Nephron (organoid): Measurements from ENCODE around the gene UNCX.
A peak's percentile ranks its signal among the peaks of the same experiment; 100 is the strongest.
"Not testable (repeated sequence)": the region's sequence is repeated elsewhere in the genome, so short reads cannot be mapped to it uniquely, and the experiment has no call there.

Experiments used
- H3K27ac Mint-ChIP-seq, 3 experiments: 2 replicates each; pipeline ENCODE4 v1.8.0; 2020; ENCODE audit warnings: mixed read lengths in 3 of 3, mild to moderate bottlenecking in 2 of 3, moderate library complexity in 1 of 3
- H3K27me3 Mint-ChIP-seq: 2 replicates; pipeline ENCODE4 v1.8.0; 2021; ENCODE audit warnings: low read depth, mild to moderate bottlenecking, moderate library complexity, mixed read lengths
- H3K36me3 Mint-ChIP-seq: 2 replicates; pipeline ENCODE4 v1.8.0; 2020; ENCODE audit warnings: low read depth, mixed read lengths
- H3K4me1 Mint-ChIP-seq: 2 replicates; pipeline ENCODE4 v1.8.0; 2020; ENCODE audit warnings: mixed read lengths
- H3K4me3 Mint-ChIP-seq, 3 experiments: 2 replicates each; pipeline ENCODE4 v1.8.0; 2020; ENCODE audit warnings: mild to moderate bottlenecking in 3 of 3, mixed read lengths in 3 of 3, moderate library complexity in 2 of 3
- H3K9me3 Mint-ChIP-seq: 2 replicates; pipeline ENCODE4 v1.8.0; 2020; ENCODE audit warnings: mixed read lengths
- TF ChIP-seq, protein P1 (sequence below), 3 experiments: fragments of 200-600 bp; sonication (generic); IDR thresholded peaks; one replicate each; pipeline ENCODE4 v1.5.0; 2021; ENCODE audit warnings: antibody characterized with exemption in 3 of 3; ENCODE audit not compliant: unreplicated experiment in 3 of 3

UNCX gene

DNA sequence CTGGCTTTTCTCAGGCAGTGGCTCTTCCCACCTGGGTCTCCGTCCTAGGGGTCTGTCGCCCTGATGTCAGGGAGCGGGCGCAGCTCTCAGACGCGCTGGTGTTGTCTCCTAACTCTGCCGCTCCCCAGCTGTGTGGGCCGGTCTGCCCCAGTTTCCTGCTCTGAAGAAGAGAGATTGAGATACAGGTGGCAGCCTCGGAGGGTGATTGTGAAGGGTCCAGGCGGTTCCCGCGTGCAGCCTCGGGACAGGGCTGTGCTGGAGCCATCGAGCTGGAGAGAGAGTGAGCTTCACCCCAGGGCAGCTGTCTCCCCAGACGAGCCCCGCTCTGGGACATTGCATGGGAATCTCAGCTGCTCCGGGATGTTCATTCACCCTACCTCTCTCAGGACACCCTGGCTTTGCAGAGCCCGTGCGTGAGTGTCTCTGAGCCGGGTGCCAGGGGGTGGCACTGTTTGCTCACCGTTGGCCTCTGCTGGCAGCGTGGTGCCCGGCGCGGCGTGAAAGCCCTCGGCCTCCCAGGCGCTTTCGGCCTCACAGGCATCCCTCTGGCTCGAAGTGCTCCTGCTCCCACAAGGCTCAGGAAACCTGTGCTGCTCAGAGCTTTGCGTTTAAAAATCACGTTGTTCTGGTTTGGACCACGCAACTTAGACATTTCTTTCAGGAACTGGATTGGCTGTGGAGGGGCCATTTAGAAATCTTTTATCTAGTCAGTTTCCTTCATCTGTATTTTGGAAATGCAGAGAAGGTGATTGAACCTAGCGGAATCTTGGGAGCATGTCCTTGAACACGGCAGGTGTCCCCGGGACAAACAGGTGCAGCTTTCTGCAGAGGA lies 38.9 kb upstream of the UNCX start:
- H3K36me3 Mint-ChIP-seq, result no peaks in the 10 kb centered on the region
- peaks cover 5% of the 10 kb centered on the region for H3K9me3 Mint-ChIP-seq
- H3K27me3 Mint-ChIP-seq, result peaks cover 59% of the 10 kb centered on the region
- H3K4me3 Mint-ChIP-seq, result no peak overlapping the region
- H3K27ac Mint-ChIP-seq, result no peak overlapping the region
- peaks cover 20% of the 10 kb centered on the region for H3K4me1 Mint-ChIP-seq
- TF ChIP-seq, protein P1, sequence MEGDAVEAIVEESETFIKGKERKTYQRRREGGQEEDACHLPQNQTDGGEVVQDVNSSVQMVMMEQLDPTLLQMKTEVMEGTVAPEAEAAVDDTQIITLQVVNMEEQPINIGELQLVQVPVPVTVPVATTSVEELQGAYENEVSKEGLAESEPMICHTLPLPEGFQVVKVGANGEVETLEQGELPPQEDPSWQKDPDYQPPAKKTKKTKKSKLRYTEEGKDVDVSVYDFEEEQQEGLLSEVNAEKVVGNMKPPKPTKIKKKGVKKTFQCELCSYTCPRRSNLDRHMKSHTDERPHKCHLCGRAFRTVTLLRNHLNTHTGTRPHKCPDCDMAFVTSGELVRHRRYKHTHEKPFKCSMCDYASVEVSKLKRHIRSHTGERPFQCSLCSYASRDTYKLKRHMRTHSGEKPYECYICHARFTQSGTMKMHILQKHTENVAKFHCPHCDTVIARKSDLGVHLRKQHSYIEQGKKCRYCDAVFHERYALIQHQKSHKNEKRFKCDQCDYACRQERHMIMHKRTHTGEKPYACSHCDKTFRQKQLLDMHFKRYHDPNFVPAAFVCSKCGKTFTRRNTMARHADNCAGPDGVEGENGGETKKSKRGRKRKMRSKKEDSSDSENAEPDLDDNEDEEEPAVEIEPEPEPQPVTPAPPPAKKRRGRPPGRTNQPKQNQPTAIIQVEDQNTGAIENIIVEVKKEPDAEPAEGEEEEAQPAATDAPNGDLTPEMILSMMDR (IDR thresholded peaks at IDR 0.05; ENCODE audit: unreplicated experiment in 3 of 3), result peak; percentile 37 to 50 (median 38)

DNA sequence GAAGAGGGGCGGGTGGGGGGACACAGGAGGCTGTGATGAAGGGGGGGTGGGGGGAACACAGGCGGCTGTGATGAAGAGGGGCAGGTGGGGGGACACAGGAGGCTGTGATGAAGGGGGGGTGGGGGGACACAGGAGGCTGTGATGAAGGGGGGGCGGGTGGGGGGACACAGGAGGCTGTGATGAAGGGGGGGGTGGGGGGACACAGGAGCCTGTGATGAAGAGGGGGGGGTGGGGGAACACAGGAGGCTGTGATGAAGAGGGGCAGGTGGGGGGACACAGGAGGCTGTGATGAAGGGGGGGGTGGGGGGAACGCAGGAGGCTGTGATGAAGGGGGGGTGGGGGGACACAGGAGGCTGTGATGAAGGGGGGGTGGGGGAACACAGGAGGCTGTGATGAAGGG lies 36.2 kb upstream of the UNCX start:
- H3K27ac Mint-ChIP-seq, H3K4me3 Mint-ChIP-seq, H3K9me3 Mint-ChIP-seq, H3K36me3 Mint-ChIP-seq: not testable (repeated sequence)
- Mint-ChIP-seq H3K4me1 (peaks cover 21% of the 10 kb centered on the region), H3K27me3 (peaks cover 53% of the 10 kb centered on the region)

DNA sequence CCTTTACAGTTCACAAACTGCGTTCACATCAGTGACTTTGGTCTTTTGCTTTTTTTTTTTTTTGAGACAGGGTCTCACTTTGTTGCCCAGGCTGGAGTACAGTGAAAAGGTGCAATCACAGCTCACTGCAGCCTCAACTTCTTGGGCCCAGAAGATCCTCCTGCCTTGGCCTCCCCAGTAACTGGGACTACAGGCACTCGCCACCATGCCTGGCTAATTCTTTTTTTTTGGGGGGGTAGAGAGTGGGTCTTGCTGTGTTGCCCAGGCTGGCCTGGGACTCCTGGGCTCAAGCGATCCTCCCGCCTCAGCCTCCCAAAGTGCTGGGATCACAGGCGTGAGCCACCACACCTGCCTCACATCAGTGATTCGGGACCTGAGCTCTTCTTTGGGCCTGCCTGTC lies 35.7 kb upstream of the UNCX start:
- TF ChIP-seq, protein P1 (IDR thresholded peaks at IDR 0.05; ENCODE audit: unreplicated experiment in 3 of 3), result no peak
- Mint-ChIP-seq H3K9me3 (no peaks in the 10 kb centered on the region), H3K4me1 (peaks cover 20% of the 10 kb centered on the region), H3K27me3 (peaks cover 53% of the 10 kb centered on the region), H3K4me3 (no peak overlapping the region), H3K27ac (no peak overlapping the region), H3K36me3 (no peaks in the 10 kb centered on the region)

DNA sequence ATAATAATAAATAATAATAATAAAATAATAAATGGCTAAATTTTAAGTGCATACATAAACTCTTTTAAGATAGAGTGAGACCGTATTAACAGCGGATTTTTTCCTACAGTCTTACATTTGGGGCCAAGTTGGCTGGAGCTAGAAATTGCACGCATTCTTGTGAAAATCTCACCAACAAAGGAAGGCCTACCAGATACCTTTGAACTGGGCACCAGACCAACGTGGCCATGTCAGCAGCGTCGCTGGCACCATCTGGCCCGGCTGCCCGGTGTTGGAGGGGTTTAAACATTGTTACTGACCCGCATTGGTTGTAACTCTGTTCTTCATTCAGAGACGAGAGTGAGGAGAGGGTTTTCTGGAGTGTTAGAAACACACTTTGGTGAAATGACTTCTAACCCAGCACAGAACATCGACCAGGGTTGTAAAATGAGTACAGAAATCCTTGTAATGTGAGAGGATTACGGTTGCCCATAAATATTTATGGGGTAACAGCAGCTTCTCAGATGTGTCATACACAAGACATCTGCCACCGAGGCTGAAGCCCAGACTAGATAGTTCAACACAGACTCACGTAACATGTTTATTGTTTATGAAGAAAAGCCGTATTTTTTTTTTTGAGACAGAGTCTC lies 34.6 kb upstream of the UNCX start:
- H3K27me3 Mint-ChIP-seq, result peaks cover 46% of the 10 kb centered on the region
- H3K27ac Mint-ChIP-seq, result peak overlapping the region; percentile 31 to 44 (median 44)
- peaks cover 15% of the 10 kb centered on the region for H3K4me1 Mint-ChIP-seq
- TF ChIP-seq, protein P1 (IDR thresholded peaks at IDR 0.05; ENCODE audit: unreplicated experiment in 3 of 3), result no peak
- H3K36me3 Mint-ChIP-seq, result no peaks in the 10 kb centered on the region
- H3K9me3 Mint-ChIP-seq, result no peaks in the 10 kb centered on the region
- H3K4me3 Mint-ChIP-seq, result no peak overlapping the region

DNA sequence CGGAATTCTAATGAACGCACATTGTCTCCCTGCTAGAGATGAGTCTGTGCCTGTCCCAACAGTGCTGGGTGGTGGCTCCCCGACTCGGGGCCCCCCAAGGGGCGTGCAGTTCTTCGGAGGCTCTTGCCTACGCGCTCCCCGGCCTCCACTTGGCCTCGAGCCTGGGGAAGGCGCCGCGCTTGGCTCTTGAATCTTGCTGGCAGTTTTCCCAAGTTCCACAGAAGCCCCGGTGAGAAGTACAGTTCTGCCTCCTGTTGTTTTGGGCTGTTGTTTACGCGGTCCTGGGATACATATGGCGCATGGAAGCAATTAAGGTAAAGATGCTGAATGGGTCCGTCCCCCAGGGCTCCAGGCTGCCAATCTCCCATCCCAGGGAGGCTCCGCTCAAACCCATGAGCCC lies 32.6 kb upstream of the UNCX start:
- Mint-ChIP-seq H3K27ac (peak overlapping the region in 1 of 3 experiments; percentile 41), H3K9me3 (no peaks in the 10 kb centered on the region), H3K27me3 (peaks cover 39% of the 10 kb centered on the region), H3K4me1 (peaks cover 15% of the 10 kb centered on the region), H3K36me3 (no peaks in the 10 kb centered on the region), H3K4me3 (peak overlapping the region in 1 of 3 experiments; percentile 42)
- TF ChIP-seq, protein P1 (IDR thresholded peaks at IDR 0.05; ENCODE audit: unreplicated experiment in 3 of 3), result no peak

DNA sequence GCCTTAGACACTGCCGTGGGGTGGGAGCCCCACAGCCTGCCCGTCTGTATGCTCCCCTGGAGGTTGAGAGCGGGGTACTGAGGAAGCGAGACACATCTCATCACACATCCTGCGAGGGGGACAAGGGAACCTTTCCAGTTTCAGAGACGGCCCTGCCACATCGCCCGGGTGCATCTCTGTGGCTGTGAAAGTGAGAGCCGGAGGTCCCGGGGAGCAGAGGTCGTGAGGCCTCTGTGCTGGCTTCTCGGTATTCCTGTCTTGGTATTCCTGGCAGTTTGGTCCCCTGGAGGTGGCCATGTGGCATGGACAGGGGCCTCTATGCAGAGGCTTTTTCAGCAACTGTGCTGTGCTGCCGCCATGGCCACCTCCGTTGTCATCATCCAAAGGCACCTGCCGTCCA lies 30.8 kb upstream of the UNCX start:
- peaks cover 19% of the 10 kb centered on the region for H3K4me1 Mint-ChIP-seq
- H3K27ac Mint-ChIP-seq, result no peak overlapping the region
- TF ChIP-seq, protein P1 (IDR thresholded peaks at IDR 0.05; ENCODE audit: unreplicated experiment in 3 of 3), result no peak
- no peak overlapping the region for H3K4me3 Mint-ChIP-seq
- no peaks in the 10 kb centered on the region for H3K36me3 Mint-ChIP-seq
- peaks cover 32% of the 10 kb centered on the region for H3K27me3 Mint-ChIP-seq
- H3K9me3 Mint-ChIP-seq, result no peaks in the 10 kb centered on the region

DNA sequence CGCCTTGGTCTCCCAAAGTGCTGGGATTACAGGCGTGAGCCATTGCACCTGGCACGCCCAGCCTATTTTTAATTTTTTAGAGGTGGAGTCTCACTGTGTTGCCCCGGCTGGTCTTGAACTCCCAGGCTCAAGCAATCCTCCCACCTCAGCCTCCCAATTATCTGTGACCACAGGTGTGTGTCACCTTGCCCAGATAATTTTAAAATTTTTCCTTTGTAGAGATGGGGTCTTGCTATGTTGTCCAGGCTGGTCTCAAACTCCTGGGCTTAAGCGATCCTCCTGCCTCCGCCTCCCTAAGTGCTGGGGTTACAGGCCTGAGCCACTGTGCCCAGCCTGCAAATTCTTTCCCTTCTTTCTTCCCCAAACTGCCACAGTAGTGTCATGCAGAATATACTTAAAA lies 29.8 kb upstream of the UNCX start:
- Mint-ChIP-seq H3K4me1 (peaks cover 19% of the 10 kb centered on the region), H3K27me3 (peaks cover 32% of the 10 kb centered on the region)
- H3K36me3 Mint-ChIP-seq, H3K27ac Mint-ChIP-seq, H3K4me3 Mint-ChIP-seq, H3K9me3 Mint-ChIP-seq: not testable (repeated sequence)
